ENCODE measurements around the gene DBT.

The DBT gene

GRCh38 chr1:100184536-100184935 lies 65.1 kb downstream of the DBT start:
- no peak for DNase-seq

GRCh38 chr1:100183370-100183769 lies 66.3 kb downstream of the DBT start:
- no peak for DNase-seq

- no peak for DNase-seq
Observed at GRCh38 chr1:100178091-100178490, 71.5 kb downstream of the DBT start, which contains the start of gene LRRC39. TSS of gene LRRC39 (minus strand) at chr1:100178256. CDS start at chr1:100168516, 9,740 bp downstream.

GRCh38 chr1:100177295-100178041 lies 72.2 kb downstream of the DBT start:
- no peak for DNase-seq

GRCh38 chr1:100168051-100168450 lies 81.6 kb downstream of the DBT start:
- no peak for DNase-seq

GRCh38 chr1:100164702-100165101 lies 84.9 kb downstream of the DBT start:
- DNase-seq, result no peak

GRCh38 chr1:100164216-100164615 lies 85.4 kb downstream of the DBT start:
- no peak for DNase-seq

GRCh38 chr1:100162881-100163280 lies 86.8 kb downstream of the DBT start:
- DNase-seq, result no peak

GRCh38 chr1:100152271-100152670 lies 97.4 kb downstream of the DBT start:
- no peak for DNase-seq

GRCh38 chr1:100151679-100152078 lies 98.0 kb downstream of the DBT start:
- no peak for DNase-seq

GRCh38 chr1:100147875-100148274 lies 101.8 kb downstream of the DBT start:
- DNase-seq, result no peak

GRCh38 chr1:100146958-100147357 lies 102.7 kb downstream of the DBT start:
- DNase-seq, result no peak

- DNase-seq, result no peak
Observed at GRCh38 chr1:100145116-100145515, 104.5 kb downstream of the DBT start.

GRCh38 chr1:100142343-100142742 lies 107.3 kb downstream of the DBT start:
- DNase-seq, result no peak

- no peak for DNase-seq
Observed at GRCh38 chr1:100141192-100141591, 108.4 kb downstream of the DBT start.

- DNase-seq, result no peak
Observed at GRCh38 chr1:100137602-100138001, 112.0 kb downstream of the DBT start.

Data from NCI-H2029 (cell line).